NCI-H2227 treated with DMSO at 0.1 percent for 48 hours (cell line): ENCODE measurements around the gene TBX2.
A peak's percentile ranks its signal among the peaks of the same experiment; 100 is the strongest.

Experiments
- DNase-seq: peaks from one replicate; lab custom pipeline; 2025; lab: John Stamatoyannopoulos, UW

TBX2 gene

DNA sequence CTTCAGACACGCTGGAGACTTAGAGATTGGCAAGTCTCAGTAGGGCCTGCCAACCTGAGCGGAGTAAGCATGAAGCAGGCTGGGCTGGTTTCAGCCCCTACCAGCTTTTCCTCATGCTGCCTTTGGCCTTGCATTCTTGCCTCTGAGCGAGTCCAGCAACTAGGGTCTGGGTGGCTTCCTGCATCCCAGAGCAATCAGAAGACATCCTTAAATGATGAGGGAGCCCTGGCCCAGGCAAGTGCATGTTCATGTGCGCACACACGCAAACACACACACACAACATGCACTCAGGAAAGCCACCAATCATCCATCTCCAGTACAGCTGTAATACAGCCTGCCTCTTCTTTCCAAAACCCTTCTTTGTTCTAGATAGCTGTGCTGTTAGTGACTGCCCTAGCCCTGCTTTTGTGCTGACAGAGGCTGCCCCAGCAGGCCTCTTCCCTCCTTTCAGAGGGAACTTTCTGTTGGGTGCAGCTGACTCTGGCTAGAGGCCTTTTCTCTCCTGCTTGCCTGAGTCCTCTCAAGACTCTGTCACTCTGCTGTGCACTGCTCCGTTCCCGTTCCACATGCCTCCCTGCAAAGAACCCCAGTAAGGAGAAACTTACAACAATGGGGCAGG, 30.7 kb upstream of the TBX2 start:
- DNase-seq: no peak

GRCh38 chr17:61369751-61370150, 29.9 kb upstream of the TBX2 start:
- no peak for DNase-seq

DNA sequence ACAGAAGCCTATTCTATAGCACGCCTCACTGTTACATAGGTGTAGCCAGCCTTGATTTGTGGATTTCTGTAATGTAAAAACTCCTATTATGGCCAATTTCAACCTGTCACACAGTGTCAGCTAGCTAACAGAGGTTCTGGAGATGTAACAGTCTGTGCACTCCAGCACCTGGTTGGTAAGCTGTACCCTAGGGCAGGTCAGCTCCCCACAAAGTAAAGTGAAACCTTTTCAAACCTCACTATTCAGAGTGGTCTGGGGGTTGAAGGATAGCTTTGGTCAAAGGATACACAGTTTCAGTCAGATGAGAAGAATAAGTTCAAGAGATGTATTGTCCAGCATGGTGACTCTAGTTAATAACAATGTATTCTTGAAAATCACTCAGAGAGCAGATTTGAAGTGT, 28.5 kb upstream of the TBX2 start:
- DNase-seq: no peak

GRCh38 chr17:61371606-61372005, 28.0 kb upstream of the TBX2 start:
- no peak for DNase-seq

DNA sequence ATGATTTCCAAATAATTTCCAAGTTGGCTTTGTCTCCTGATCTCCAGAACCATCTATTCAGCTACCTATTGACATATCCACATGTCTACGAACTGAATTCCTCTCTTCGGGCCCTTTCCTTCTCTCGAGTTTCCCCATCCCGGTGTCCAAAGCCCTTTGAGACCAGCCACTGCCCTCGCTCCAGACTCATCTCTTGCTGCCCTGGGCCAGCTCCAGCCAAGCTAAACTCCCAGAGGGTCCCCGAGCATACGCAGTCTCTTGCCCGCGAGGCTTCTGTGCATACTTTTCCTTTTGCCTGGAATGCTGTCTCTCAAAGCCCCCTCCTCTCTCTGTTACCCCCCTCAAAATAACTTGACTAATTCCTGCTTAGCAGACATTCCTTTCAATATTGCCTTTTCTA, 27.2 kb upstream of the TBX2 start:
- no peak for DNase-seq

GRCh38 chr17:61376931-61377838, 22.5 kb upstream of the TBX2 start:
- DNase-seq: no peak

GRCh38 chr17:61378658-61379456, 20.8 kb upstream of the TBX2 start:
- DNase-seq: no peak

DNA sequence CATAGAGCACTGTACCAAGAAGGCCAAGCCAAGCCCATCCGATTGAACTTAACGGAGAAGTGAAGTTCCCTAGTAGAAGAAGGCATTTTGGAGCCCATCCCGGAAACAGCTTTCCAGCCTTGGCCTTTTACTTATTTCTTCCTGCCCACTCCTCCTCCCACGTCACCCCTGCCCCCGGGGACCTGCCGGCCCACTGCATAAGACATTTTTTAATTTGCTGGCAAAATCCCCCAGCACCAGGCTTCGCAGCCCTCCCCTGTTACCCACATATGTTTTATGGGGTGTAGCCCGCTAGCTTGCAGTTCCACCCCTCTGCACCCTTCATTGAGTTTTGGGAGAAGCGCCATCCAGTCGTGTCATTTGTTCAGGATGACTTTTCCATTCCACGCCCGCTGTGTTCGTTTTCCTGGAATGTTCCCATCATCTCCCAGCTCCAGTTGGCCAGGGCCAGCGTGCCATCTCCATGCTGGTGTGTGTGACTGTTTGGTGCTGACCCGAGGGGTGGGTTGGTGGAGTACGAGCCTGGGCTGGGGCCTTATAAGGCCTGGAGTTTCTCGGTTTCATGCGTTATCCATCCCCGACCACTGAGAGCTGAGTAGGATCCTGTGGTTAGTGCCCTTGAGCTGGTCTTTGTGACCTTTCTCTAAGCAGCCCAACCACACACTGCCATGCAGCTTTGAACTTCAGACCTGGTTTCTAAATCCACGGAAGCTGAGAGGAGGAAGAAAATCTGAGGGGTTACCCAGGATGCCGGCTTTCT, 20.0 kb upstream of the TBX2 start:
- DNase-seq: no peak

DNA sequence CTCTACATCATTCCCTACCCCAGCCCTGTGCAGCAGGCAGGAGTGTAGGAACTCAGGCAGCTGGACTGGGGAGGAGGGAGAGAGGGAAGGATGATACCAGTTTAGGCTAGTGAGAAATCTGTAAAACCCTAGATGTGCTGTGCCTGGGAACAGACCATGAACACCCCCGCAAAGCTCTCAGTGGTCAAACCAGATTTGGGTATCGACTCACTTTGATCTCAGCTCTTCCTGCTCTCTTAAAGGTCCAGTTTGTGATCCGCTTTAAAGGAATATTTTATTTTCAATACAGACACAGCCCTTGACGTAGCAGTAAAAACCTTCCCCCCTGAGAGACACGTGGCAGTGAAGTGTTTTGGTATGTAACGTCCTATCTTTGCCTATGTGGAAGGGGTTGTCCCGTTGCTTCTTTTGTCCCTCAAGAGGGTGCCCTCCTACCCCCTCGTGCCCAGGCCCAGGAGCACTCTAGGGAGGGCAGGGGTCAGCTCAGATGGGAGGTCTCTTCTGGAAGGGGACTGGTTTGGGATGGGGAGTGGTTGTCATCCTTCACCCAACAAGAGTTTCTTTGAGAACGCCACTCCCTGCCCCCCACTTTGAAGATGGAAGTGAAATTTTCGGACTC, 19.3 kb upstream of the TBX2 start:
- DNase-seq: peak; percentile 67

GRCh38 chr17:61380836-61381525, 18.7 kb upstream of the TBX2 start:
- peak; percentile 91 for DNase-seq

DNA sequence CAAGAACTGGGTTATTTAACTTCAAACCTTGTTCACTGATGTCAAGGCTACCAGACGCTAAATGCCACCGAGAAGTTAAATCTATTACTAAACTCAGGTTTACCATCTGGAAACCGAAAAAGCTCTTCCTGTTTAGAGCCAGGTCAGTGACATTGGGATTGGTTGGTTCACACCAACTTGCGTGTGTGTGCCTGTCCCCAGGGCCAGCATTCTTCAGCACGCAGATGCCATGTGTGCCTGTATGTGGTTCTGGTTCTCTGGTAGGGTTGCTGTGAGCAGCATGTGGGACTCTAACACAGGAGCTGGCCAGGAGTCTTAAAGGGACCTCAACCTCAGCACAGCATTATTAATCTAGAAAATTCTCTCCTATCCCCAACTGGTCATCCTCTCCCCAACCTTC, 18.1 kb upstream of the TBX2 start:
- no peak for DNase-seq

DNA sequence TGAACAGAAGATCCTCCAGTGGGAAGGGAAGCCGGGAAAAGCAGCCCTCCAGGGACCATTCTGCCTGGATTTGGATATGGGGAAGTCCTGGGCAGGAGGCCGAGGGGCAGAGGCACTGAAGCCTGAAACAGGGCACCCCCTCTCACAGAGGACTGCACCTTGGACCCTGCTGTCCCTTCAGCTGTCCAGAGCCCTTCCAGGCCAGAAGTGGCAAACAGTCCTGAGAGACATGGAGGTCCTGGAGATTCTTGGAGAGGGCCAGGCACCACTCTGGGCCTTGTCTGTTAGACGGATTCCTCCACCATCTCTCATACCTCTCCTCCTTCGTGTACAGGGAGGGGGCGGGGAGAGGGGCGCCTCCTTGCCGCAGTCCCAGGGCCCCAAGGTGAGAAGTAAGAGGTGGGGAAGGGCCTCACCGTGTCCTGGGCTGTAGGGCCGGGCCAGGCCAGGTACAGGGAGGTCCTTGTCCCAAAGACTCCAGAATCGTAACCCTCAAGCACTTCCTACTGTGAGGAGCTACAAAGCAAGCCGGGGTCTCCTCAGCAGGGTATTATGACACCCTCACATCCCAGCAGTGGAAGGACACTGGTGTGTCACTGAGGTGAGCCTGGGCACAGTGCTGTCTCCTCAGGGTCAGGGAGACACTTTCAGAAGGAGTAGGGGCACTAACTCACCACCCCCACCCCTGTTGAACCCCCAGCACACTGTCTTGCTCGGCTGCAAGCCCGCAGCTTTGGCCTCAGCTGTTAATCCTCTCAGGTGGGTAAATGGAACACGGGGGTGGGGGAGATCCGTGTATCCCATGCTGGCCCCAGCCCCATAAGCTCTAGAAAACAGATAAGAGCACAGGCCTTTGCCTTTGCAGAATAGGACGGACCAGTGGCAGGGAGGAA, 16.6 kb upstream of the TBX2 start:
- DNase-seq: no peak

DNA sequence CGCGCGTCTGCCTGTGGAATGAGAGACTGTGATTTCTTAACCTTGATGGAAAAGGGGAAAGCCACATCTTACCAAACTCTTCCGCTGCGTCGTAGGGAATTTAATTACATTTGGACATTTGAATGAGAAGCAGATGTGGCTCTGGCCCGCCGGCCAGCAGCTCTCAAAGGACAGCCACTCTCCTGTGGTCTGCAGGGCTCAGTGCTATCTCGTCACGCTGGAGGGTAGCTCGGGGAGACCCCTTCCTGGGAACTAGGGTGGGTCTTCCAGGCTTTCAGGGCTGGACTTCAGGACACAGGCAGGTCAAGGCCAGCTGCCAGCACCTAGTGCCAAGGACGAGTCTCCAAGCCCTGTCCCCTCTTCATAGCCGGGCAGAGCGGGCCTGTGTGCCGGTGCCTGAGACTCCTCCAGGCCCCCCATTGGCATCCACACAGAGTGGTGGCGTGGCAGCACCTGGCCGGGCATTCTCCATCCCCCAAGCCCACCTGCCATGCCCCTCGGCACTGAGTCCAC, 15.9 kb upstream of the TBX2 start:
- DNase-seq: no peak

GRCh38 chr17:61384354-61384691, 15.3 kb upstream of the TBX2 start:
- DNase-seq: no peak

DNA sequence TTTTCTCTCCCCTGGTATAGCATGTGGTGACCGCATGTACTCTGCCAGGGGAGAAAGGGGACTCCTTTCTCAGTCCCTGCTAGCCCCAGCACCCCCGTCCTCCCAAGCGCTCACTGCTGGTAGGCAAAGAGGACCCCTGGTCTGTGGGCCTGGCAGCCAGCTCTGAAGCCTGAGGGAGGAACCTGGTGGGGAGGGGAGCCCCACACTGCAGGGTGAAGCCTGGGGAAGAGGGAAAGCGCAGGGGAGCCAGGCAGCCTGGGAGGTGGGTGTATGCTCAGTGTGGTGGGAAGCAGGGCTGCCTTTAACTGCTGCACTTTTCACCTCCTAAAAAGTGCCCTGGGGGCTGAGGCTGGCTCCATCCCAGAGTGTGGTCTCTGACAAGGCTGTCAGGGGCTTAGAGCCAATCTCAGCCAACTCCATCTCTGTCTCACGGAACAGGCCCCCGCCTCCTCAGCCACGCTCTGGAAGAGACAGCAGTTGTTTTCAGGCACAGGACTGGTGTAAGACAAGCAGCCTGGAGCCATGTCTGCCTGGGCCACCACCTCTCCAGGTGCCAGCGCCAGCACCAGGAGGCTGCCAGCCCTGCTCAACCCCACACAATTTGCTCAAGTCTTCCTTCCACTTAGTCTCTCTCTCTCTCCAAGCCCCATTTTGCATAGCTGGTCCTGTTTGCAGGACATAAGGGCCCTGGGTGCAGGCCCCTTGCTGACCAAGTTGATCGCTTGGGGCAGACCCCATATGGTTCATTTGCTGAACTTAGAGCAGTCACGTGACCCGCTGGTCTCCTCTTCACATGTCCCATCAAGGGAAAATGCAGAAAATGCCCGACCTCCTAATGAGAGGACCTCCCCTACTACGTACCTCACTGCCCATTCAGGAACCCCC, 14.7 kb upstream of the TBX2 start:
- DNase-seq: no peak

DNA sequence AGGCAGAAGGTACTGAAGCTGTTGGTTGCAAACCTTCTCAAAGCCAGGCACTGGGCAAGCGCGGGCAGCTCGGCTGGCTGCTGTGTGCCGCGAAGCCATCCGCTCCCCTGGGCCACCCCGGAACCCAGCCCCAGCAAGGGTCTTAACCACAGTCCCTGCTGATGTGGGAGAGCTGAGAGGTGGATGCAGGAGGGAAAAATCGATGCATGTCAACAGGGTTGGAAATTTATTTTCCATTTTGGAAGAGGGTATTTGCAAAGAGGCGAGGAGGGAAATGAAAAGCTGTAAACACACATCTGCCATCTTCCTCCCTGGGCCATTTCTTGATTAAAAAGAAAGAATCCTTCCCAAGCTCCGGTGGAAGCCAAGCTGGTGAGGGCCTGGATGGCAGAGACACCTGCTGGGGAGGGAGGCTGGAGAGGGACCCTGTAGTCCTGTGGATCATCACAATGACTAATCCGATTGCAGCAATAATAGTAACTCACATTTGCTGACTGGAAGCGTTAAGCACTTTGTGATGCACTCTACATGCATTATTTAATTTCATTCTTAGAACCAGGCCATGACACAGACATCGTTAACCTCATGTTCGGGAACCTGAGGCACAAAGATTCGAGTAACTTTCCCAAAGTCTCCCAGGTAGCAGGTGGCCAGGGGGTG, 13.9 kb upstream of the TBX2 start:
- DNase-seq: no peak

- no peak for DNase-seq
These were observed 13.4 kb upstream of the TBX2 start for GRCh38 chr17:61386251-61386650.

DNA sequence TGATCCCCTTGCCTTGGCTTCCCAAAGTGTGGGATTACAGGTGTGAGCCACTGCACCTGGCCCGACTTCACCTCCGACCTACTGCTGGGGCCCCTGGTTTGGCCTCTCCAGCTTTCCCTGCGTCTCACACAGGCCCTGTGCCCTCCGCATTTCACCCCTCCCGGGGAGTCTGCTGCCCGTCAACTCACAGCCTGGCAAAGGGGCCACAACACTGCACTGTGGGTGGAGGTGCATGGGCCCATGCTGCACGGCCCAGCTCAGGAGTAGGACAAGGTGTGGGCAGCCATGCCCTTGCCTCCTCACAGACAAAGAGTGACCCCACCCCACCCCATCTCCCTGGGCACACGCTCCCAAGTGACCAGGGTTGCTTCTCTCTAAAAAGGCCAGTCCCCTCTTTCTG, 12.6 kb upstream of the TBX2 start:
- DNase-seq: no peak
